Natural killer cell (primary cell): ENCODE measurements around the gene NIPAL1. TPM values are rescaled to one million over a fixed set of nuclear protein-coding genes. Genes with fewer than 3 reads are reported as not detected.

Experiments
- ATAC-seq, 3 donors: fragments of 150-1000 bp in 2 of 3; fragments of 200-7000 bp in 1 of 3; cut with Tn5 transposase; 1 replicate in 1 of 3; 2 replicates in 2 of 3; pipeline ENCODE4 v1.10.0; 2021; ENCODE audit warnings: mild to moderate bottlenecking in 2 of 3, moderate library complexity in 2 of 3
- DNase-seq, 2 donors: peaks; one replicate each; pipeline versions ENCODE4 v3.0.0 to v3.0.0-alpha.2; 2013 to 2021; ENCODE audit warnings: mixed read lengths in 1 of 2
- H3K27ac ChIP-seq: one replicate; pipeline ENCODE4 v1.5.1; 2013; ENCODE audit warnings: mild to moderate bottlenecking, low read length
- H3K27me3 ChIP-seq: one replicate; pipeline ENCODE4 v1.6.1; 2013; ENCODE audit warnings: low read length; ENCODE audit not compliant: control insufficient read depth, insufficient read depth
- H3K36me3 ChIP-seq: one replicate; pipeline ENCODE4 v1.6.1; 2013; ENCODE audit warnings: low read length; ENCODE audit not compliant: control insufficient read depth, insufficient read depth
- H3K4me1 ChIP-seq: one replicate; pipeline ENCODE4 v1.6.1; 2013; ENCODE audit warnings: low read length; ENCODE audit not compliant: control insufficient read depth, insufficient read depth
- H3K4me3 ChIP-seq: one replicate; pipeline ENCODE4 v1.5.1; 2013; ENCODE audit warnings: low read length
- H3K9me3 ChIP-seq: one replicate; pipeline ENCODE4 v1.6.1; 2013; ENCODE audit warnings: low read length; ENCODE audit not compliant: control insufficient read depth, insufficient read depth
- H3K27ac Mint-ChIP-seq, 2 donors: one replicate each; pipeline ENCODE4 v1.8.0; 2022; ENCODE audit warnings: mild to moderate bottlenecking in 2 of 2, mixed read lengths in 2 of 2, moderate library complexity in 1 of 2
- H3K27me3 Mint-ChIP-seq, 2 donors: one replicate each; pipeline ENCODE4 v1.8.0; 2022; ENCODE audit warnings: low read depth in 2 of 2, mixed read lengths in 2 of 2
- H3K36me3 Mint-ChIP-seq: one replicate; pipeline ENCODE4 v1.8.0; 2022; ENCODE audit warnings: mixed read lengths
- H3K4me1 Mint-ChIP-seq, 2 donors: one replicate each; pipeline ENCODE4 v1.8.0; 2022; ENCODE audit warnings: mixed read lengths in 2 of 2
- H3K4me3 Mint-ChIP-seq: one replicate; pipeline ENCODE4 v1.8.0; 2022; ENCODE audit warnings: mild to moderate bottlenecking, moderate library complexity, mixed read lengths
- H3K9me3 Mint-ChIP-seq, 2 donors: one replicate each; pipeline ENCODE4 v1.8.0; 2022; ENCODE audit warnings: mixed read lengths in 2 of 2
- CTCF ChIP-seq: fragments of 200-600 bp; IDR thresholded peaks from one replicate; pipeline ENCODE4 v1.8.0; 2022; ENCODE audit warnings: antibody characterized with exemption
- WGBS: methylation state at CpG from one replicate; pipeline ENCODE4 v1.1.7; 2013; ENCODE audit warnings: missing lambda C conversion rate; ENCODE audit not compliant: insufficient coverage; 5-methylcytosine and 5-hydroxymethylcytosine counted together
- intact Hi-C: fragments of 100-400 bp; cut with micrococcal nuclease; formaldehyde crosslinking; loops from one replicate; pipeline ENCODE4 v1.14.2; 2022
- total RNA-seq, 4 donors: library from RNA; stranded (reverse); fragments of 120-200 nt in 1 of 4; gene quantifications; one replicate each; pipeline versions ENCODE4 v1.2.3 to v1.2.4, GENCODE V29; 2013 to 2022

NIPAL1 gene
- total RNA-seq, 3 donors from 2014 or later (not counting 1 experiment from before 2014, with no cell fraction given), result 1.4 TPM; not detected in 2

DNA sequence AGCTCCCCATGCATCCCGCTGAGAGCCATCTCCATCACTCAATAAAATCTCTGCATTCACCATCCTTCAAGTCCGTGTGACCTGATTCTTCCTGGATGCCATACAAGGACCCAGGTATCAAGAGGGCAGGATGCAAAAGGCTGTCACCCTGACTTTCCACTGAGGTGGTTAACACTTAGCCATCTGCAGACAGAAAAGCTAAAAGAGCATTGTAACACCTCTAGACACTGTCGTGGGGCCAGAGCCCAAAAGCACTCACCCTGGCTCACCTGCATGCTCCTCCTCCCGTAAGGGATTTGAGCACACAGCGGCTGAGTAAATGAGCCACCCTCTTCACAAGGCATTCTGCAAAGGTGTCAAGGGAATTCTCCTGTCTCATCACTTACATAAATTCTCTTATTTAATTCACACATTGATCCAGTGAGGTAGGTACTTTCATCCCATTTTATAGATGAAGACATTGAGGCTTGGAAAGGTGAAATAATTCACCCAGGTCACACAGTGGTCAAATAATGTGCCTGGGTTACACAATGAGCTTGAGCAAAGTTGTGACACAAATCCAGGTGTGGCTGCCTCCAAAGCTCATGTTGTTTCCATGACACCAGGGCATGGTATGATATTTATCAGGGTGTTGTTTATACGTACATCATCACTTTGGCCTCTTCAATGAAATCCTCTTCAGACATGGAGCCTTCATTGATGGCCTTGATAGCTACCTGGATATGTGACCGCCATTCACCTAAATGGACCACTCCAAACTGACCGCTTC lies 69.4 kb downstream of the NIPAL1 start:
- WGBS, result 66% methylated on average over 7 of the region's 8 CpGs
- DNase-seq, result no peak
- ATAC-seq, result peak; percentile 35 to 78 (median 73)
- no peak for TF ChIP-seq CTCF
- intact Hi-C loops, result loop anchor here (5.0 kb wide), 1 partner anchor 159 kb away; no protein-coding TSS in a partner anchor
- H3K4me3 ChIP-seq, result no peak overlapping the region
- H3K4me1 ChIP-seq, result peaks cover 13% of the 10 kb centered on the region
- no peaks in the 10 kb centered on the region for H3K27me3 Mint-ChIP-seq
- H3K9me3 Mint-ChIP-seq, result no peaks in the 10 kb centered on the region
- H3K27ac Mint-ChIP-seq, result peak overlapping the region; percentile 52 to 73
- no peaks in the 10 kb centered on the region for H3K9me3 ChIP-seq
- H3K27me3 ChIP-seq, result no peaks in the 10 kb centered on the region
- peaks cover 42 to 48% of the 10 kb centered on the region in 2 donors for H3K4me1 Mint-ChIP-seq
- H3K27ac ChIP-seq, result no peak overlapping the region
- H3K4me3 Mint-ChIP-seq, result no peak overlapping the region
- H3K36me3 Mint-ChIP-seq, result peaks cover 29% of the 10 kb centered on the region
- H3K36me3 ChIP-seq, result peaks cover 85% of the 10 kb centered on the region

Other genes starting within 250 kb of the NIPAL1 start
- gene CORIN, start 178.7 kb upstream of the NIPAL1 start, total RNA-seq, result under 1 TPM in 1 of 3 donors, not detected in 2; 0.78 TPM
- gene NFXL1, start 102.2 kb upstream of the NIPAL1 start, total RNA-seq, result 10 to 100 TPM in 1 of 3 donors, 1 to 10 TPM in 2; 6.5 to 11.4 (median 9.9) TPM
- gene CNGA1, start 91 bp upstream of the NIPAL1 start, total RNA-seq, result not detected
- gene TXK, start 117.5 kb downstream of the NIPAL1 start, total RNA-seq, result 100 to 1,000 TPM; 197 to 338 (median 225) TPM